Measurements from ENCODE around the gene TRDN.

The TRDN gene

GRCh38 chr6:123393331-123393730 lies 243.4 kb downstream of the TRDN start:
- H3K4me3 ChIP-seq (ENCODE audit: low read depth, low read length), result no peak overlapping the region
- TF ChIP-seq CTCF (IDR thresholded peaks at IDR 0.05; ENCODE audit: control insufficient read depth, extremely low read depth, insufficient read depth), result peak; percentile 60
- DNase-seq (ENCODE audit: low read depth), result peak; percentile 38

- no peak overlapping the region for H3K4me3 ChIP-seq (ENCODE audit: low read depth, low read length)
- DNase-seq (ENCODE audit: low read depth), result no peak
- no peak for TF ChIP-seq CTCF (IDR thresholded peaks at IDR 0.05; ENCODE audit: control insufficient read depth, extremely low read depth, insufficient read depth)
These were observed 253.0 kb downstream of the TRDN start for GRCh38 chr6:123383718-123384117.

DNA sequence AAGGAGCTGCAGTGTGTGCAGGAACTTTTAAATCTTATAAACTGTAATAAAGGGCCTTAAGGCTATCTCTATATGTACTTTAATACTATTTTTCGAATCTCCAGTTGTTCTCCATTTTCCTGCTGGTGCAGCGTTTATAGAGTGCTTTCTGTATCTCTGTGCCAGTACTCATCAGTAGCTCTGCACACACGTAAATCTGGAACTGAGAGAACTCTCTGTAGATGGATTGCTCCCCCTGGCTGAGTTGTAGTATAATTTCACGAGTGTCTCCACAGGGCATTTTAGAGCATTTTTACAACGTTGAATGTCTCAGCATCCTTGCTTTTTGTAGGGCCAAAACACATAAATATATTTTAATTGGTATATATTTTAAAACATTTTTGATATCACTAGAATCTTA lies 256.5 kb downstream of the TRDN start:
- TF ChIP-seq CTCF (IDR thresholded peaks at IDR 0.05; ENCODE audit: control insufficient read depth, extremely low read depth, insufficient read depth), result peak; percentile 42
- peak; percentile 1 for DNase-seq (ENCODE audit: low read depth)
- H3K4me3 ChIP-seq (ENCODE audit: low read depth, low read length), result no peak overlapping the region

GRCh38 chr6:123372737-123373136 lies 264.0 kb downstream of the TRDN start:
- TF ChIP-seq CTCF (IDR thresholded peaks at IDR 0.05; ENCODE audit: control insufficient read depth, extremely low read depth, insufficient read depth), result no peak
- DNase-seq (ENCODE audit: low read depth), result no peak
- H3K4me3 ChIP-seq (ENCODE audit: low read depth, low read length), result no peak overlapping the region

DNA sequence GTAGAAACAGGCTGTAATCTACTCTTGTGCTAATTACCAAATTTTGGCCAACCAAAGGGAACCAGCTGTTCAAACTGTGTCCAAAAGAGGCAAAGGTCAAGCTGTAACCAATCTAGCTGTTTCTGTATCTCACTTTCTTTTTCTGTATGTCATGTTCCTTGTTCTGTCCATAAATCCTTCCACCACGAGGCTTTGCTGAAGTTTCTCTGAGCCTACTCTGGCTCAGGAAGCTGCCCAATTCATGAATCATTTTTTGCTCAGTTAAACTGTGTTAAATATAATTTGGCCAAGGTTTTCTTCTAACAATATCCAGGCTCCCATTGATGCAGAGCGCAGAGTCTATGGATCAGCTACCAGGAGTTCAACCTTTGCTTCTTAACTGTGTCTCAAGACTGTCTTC lies 272.8 kb downstream of the TRDN start:
- no peak for TF ChIP-seq CTCF (IDR thresholded peaks at IDR 0.05; ENCODE audit: control insufficient read depth, extremely low read depth, insufficient read depth)
- DNase-seq (ENCODE audit: low read depth), result no peak

DNA sequence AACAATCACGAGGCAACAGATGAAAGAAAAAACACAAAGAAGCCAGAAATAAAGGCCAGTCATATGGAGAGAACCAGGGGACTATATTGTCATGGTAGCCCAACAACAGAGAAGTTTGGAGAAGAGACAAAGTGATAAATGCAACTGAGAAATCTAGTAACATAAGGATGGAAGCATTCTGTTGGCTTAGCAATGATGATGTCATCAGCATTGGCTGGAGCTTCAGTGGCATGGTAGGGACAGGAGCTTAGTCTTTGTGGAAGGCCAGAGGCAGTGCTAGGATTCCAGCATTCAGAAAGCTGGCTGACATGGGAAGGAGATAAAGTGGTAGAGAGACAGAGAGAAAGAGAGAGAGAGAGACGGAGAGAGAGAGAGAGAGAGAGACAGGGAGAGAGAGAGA lies 276.4 kb downstream of the TRDN start:
- TF ChIP-seq CTCF (IDR thresholded peaks at IDR 0.05; ENCODE audit: control insufficient read depth, extremely low read depth, insufficient read depth), result no peak
- H3K4me3 ChIP-seq (ENCODE audit: low read depth, low read length), result no peak overlapping the region
- DNase-seq (ENCODE audit: low read depth), result no peak

More for the DNA sequence above, 272.8 kb downstream of the TRDN start:
- no peak overlapping the region for H3K4me3 ChIP-seq (ENCODE audit: low read depth, low read length)

DNA sequence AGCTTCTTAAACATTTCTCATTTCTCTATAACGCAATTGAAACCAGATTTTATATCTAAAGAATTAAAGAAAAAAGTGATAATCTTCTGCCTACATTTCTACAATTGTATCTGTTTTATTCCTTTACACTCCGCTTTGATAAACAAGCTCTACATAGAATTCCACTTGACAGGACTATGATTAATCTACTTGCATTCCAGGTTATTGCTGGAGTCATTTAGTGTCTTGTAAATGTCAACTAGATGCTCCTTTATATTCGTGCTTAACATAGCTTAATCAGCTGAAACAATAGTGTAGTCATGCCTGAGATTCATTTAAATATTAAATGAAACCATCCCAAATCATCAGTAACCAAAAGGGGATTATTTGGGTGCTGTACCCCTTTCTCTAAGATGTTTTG lies 284.0 kb downstream of the TRDN start:
- no peak for DNase-seq (ENCODE audit: low read depth)
- TF ChIP-seq CTCF (IDR thresholded peaks at IDR 0.05; ENCODE audit: control insufficient read depth, extremely low read depth, insufficient read depth), result no peak
- no peak overlapping the region for H3K4me3 ChIP-seq (ENCODE audit: low read depth, low read length)
